H1 (cell line): ENCODE results near the gene LAMA3. TPM values are rescaled to one million over a fixed set of nuclear protein-coding genes. Genes with fewer than 3 reads are reported as not detected.

Source experiments
- CTCF ChIA-PET: fragments of 300-600 bp; sonication (Branson Sonifier 250); formaldehyde crosslinking; loops from one replicate; lab custom pipeline; 2021; ENCODE audit not compliant: partially characterized antibody; lab: Charles Lee
- POLR2A ChIA-PET: fragments of 300-600 bp; sonication (Branson Sonifier 250); formaldehyde crosslinking; loops from one replicate; lab custom pipeline; 2021; ENCODE audit warnings: inconsistent platforms; ENCODE audit not compliant: partially characterized antibody; lab: Charles Lee
- DNase-seq, 2 experiments: peaks; one replicate each; pipeline versions ENCODE4 v3.0.0 to v3.0.0-alpha.2; 2010 to 2022; ENCODE audit warnings: low spot score in 2 of 2, low read depth in 1 of 2, mixed read lengths in 1 of 2
- FAIRE-seq: peaks from 2 replicates; lab custom pipeline; 2011; peaks lifted over from hg19 to GRCh38; lab: Jason Lieb, UNC
- H2AFZ ChIP-seq: 2 replicates; pipeline ENCODE4 v1.8.1; 2012; ENCODE audit warnings: low read length, inconsistent platforms
- H2AK5ac ChIP-seq: 2 replicates; pipeline ENCODE4 v1.6.1; 2013; ENCODE audit warnings: low read depth, low read length
- H2BK120ac ChIP-seq: replicated peaks from 2 replicates; pipeline ENCODE3; 2013; ENCODE audit warnings: low read depth, low read length, inconsistent platforms
- H2BK12ac ChIP-seq: 2 replicates; pipeline ENCODE4 v1.6.1; 2013; ENCODE audit warnings: low read depth, low read length
- H2BK15ac ChIP-seq: 2 replicates; pipeline ENCODE4 v1.6.1; 2013; ENCODE audit warnings: low read length
- H2BK20ac ChIP-seq: 2 replicates; pipeline ENCODE4 v1.6.1; 2013; ENCODE audit warnings: low read length
- H2BK5ac ChIP-seq: 2 replicates; pipeline ENCODE4 v1.6.1; 2013; ENCODE audit warnings: low read depth, low read length
- H3K14ac ChIP-seq: 2 replicates; pipeline ENCODE4 v1.6.1; 2013; ENCODE audit warnings: inconsistent platforms; ENCODE audit not compliant: insufficient read length
- H3K18ac ChIP-seq: 2 replicates; pipeline ENCODE4 v1.6.1; 2013; ENCODE audit warnings: low read length; ENCODE audit errors: extremely low read depth
- H3K23ac ChIP-seq: 2 replicates; pipeline ENCODE4 v1.6.1; 2013; ENCODE audit warnings: inconsistent platforms; ENCODE audit not compliant: insufficient read length
- H3K23me2 ChIP-seq: 2 replicates; pipeline ENCODE4 v1.6.1; 2013; ENCODE audit warnings: low read depth, low read length
- H3K27ac ChIP-seq: 2 replicates; pipeline ENCODE4 v1.6.1; 2011; ENCODE audit warnings: low read depth, low read length, inconsistent platforms
- H3K27me3 ChIP-seq, 4 experiments: replicated peaks in 1 of 4; 1 replicate in 1 of 4; 2 replicates in 3 of 4; pipeline versions ENCODE4 v1.6.1 to v1.8.1; 2011 to 2013; ENCODE audit warnings: low read length in 3 of 4, mild to moderate bottlenecking in 3 of 4, inconsistent platforms in 2 of 4, mixed read lengths in 2 of 4, moderate library complexity in 1 of 4; ENCODE audit not compliant: control insufficient read depth in 3 of 4, insufficient read depth in 3 of 4; ENCODE audit errors: extremely low read depth in 1 of 4
- H3K36me3 ChIP-seq, 4 experiments: 2 replicates each; pipeline versions ENCODE4 v1.6.1 to v1.8.1; 2011 to 2013; ENCODE audit warnings: mild to moderate bottlenecking in 4 of 4, low read length in 3 of 4, moderate library complexity in 2 of 4, control low read depth in 1 of 4, inconsistent platforms in 1 of 4; ENCODE audit not compliant: insufficient read depth in 4 of 4, control insufficient read depth in 2 of 4
- H3K4ac ChIP-seq: replicated peaks from 2 replicates; pipeline ENCODE3; 2013; ENCODE audit warnings: low read length, low read depth, mixed read lengths, inconsistent platforms; ENCODE audit not compliant: insufficient read length
- H3K4me1 ChIP-seq, 4 experiments: replicated peaks in 1 of 4; 1 replicate in 1 of 4; 2 replicates in 3 of 4; pipeline versions ENCODE4 v1.6.1 to v1.8.1; 2011 to 2013; ENCODE audit warnings: low read length in 3 of 4, inconsistent platforms in 2 of 4, mixed read lengths in 1 of 4; ENCODE audit not compliant: insufficient read depth in 4 of 4, control insufficient read depth in 3 of 4
- H3K4me2 ChIP-seq, 2 experiments: 2 replicates each; pipeline versions ENCODE4 v1.6.1 to v1.8.1; 2011 to 2013; ENCODE audit warnings: low read depth in 2 of 2, low read length in 2 of 2, control low read depth in 1 of 2, inconsistent platforms in 1 of 2, mild to moderate bottlenecking in 1 of 2; ENCODE audit not compliant: insufficient read depth in 1 of 2
- H3K4me3 ChIP-seq, 4 experiments: fragments of 200-600, 300-600 bp in 1 of 4; sonication (generic), shearing (Covaris generic), sonication (Bioruptor Twin) in 1 of 4; 2 replicates each; pipeline versions ENCODE4 v1.5.1 to v1.8.1; 2011 to 2016; ENCODE audit warnings: low read length in 4 of 4, low read depth in 3 of 4, control low read depth in 2 of 4, inconsistent platforms in 2 of 4, mild to moderate bottlenecking in 2 of 4, mixed read lengths in 1 of 4, moderate library complexity in 1 of 4; ENCODE audit not compliant: insufficient read depth in 2 of 4; ENCODE audit errors: extremely low read depth in 1 of 4
- H3K56ac ChIP-seq: replicated peaks from 2 replicates; pipeline ENCODE3; 2013; ENCODE audit warnings: low read depth, mild to moderate bottlenecking, mixed read lengths, low read length, inconsistent platforms; ENCODE audit not compliant: insufficient read length
- H3K79me1 ChIP-seq: 2 replicates; pipeline ENCODE4 v1.6.1; 2013; ENCODE audit warnings: low read depth, low read length, control low read depth
- H3K79me2 ChIP-seq, 2 experiments: 2 replicates each; pipeline versions ENCODE4 v1.6.1 to v1.8.1; 2012 to 2013; ENCODE audit warnings: low read length in 2 of 2, mild to moderate bottlenecking in 2 of 2, inconsistent platforms in 1 of 2; ENCODE audit not compliant: insufficient read depth in 2 of 2, control insufficient read depth in 1 of 2
- H3K9ac ChIP-seq, 4 experiments: replicated peaks in 1 of 4; 1 replicate in 1 of 4; 2 replicates in 3 of 4; pipeline versions ENCODE4 v1.6.1 to v1.8.1; 2011 to 2013; ENCODE audit warnings: low read depth in 3 of 4, low read length in 3 of 4, control low read depth in 2 of 4, mild to moderate bottlenecking in 2 of 4, moderate library complexity in 2 of 4, inconsistent platforms in 1 of 4; ENCODE audit errors: extremely low read depth in 1 of 4
- H3K9me3 ChIP-seq, 2 experiments: 2 replicates each; pipeline versions ENCODE4 v1.6.1 to v1.8.1; 2012 to 2013; ENCODE audit warnings: mild to moderate bottlenecking in 2 of 2, moderate library complexity in 2 of 2, control low read depth in 1 of 2, inconsistent platforms in 1 of 2, low read depth in 1 of 2, low read length in 1 of 2, mixed read lengths in 1 of 2; ENCODE audit not compliant: insufficient read depth in 2 of 2
- H4K20me1 ChIP-seq, 2 experiments: replicated peaks in 1 of 2; 2 replicates each; pipeline versions ENCODE3 to v1.8.1; 2011 to 2013; ENCODE audit warnings: inconsistent platforms in 2 of 2, low read length in 2 of 2, mild to moderate bottlenecking in 1 of 2; ENCODE audit not compliant: insufficient read depth in 2 of 2, control insufficient read depth in 1 of 2
- H4K5ac ChIP-seq: 2 replicates; pipeline ENCODE4 v1.6.1; 2013; ENCODE audit warnings: low read length, low read depth, mixed read lengths, inconsistent platforms; ENCODE audit not compliant: insufficient read length
- H4K8ac ChIP-seq: 2 replicates; pipeline ENCODE4 v1.8.0; 2013; ENCODE audit warnings: mild to moderate bottlenecking, moderate library complexity, low read length, inconsistent platforms; ENCODE audit not compliant: insufficient read depth; ENCODE audit errors: extremely low read depth
- H4K91ac ChIP-seq: replicated peaks from 2 replicates; pipeline ENCODE3; 2013; ENCODE audit warnings: low read length, mixed read lengths, inconsistent platforms; ENCODE audit not compliant: insufficient read length
- KDM1A ChIP-seq: fragments of 200-600, 300-600 bp; sonication (generic); IDR thresholded peaks from 2 replicates; pipeline ENCODE4 v1.7.1; 2016; ENCODE audit warnings: mild to moderate bottlenecking, low read length, borderline replicate concordance
- RBBP5 ChIP-seq: IDR thresholded peaks from 2 replicates; pipeline ENCODE4 v1.7.1; 2012; ENCODE audit warnings: low read depth, mild to moderate bottlenecking, inconsistent platforms, low read length, moderate library complexity, borderline replicate concordance
- RFX5 ChIP-seq: IDR thresholded peaks from 2 replicates; pipeline ENCODE4 v1.6.1; 2011; ENCODE audit warnings: low read depth, low read length, improper control_type of control experiment, borderline replicate concordance
- RNF2 ChIP-seq: fragments of 200-900, 300-1000 bp; sonication (generic); IDR thresholded peaks from 2 replicates; pipeline ENCODE4 v1.7.1; 2016; ENCODE audit warnings: borderline replicate concordance, low read depth, mild to moderate bottlenecking, antibody characterized with exemption, low read length; ENCODE audit not compliant: poor library complexity, severe bottlenecking; ENCODE audit errors: missing control alignments
- SAP30 ChIP-seq: fragments of 300-600 bp; sonication (generic); IDR thresholded peaks from 2 replicates; pipeline ENCODE4 v1.7.1; 2012; ENCODE audit warnings: low read length, moderate library complexity, mild to moderate bottlenecking, inconsistent platforms; ENCODE audit not compliant: insufficient read depth, insufficient replicate concordance
- SP1 ChIP-seq: IDR thresholded peaks from 2 replicates; pipeline ENCODE4 v1.6.1; 2011; ENCODE audit warnings: low read depth, low read length
- SUZ12 ChIP-seq: fragments of 200-600 bp; sonication (generic); IDR thresholded peaks from 2 replicates; pipeline ENCODE4 v1.6.1; 2012; ENCODE audit warnings: mild to moderate bottlenecking, inconsistent platforms, low read length, moderate library complexity, mixed read lengths
- WGBS, 2 experiments: shearing (Covaris generic) in 1 of 2; methylation state at CpG; one replicate each; pipeline versions ENCODE4 v1.1.6 to v1.1.7; 2013 to 2015; ENCODE audit warnings: low lambda C conversion rate in 2 of 2, mixed read lengths in 2 of 2, inconsistent platforms in 1 of 2, low coverage in 1 of 2, missing lambda C conversion rate in 1 of 2; ENCODE audit not compliant: insufficient replicate concordance in 2 of 2, insufficient coverage in 1 of 2, insufficient read length in 1 of 2; ENCODE audit errors: extremely low coverage in 1 of 2, missing lambda C conversion rate in 1 of 2; 5-methylcytosine and 5-hydroxymethylcytosine counted together
- polyA plus RNA-seq, 7 experiments: library from polyadenylated mRNA; depleted of rRNA in 3 of 7; stranded (reverse) in 5 of 7; unstranded in 2 of 7; fragments of >200 nt in 5 of 7; fragments of 200-250 nt in 2 of 7; gene quantifications; 1 replicate in 5 of 7; 2 replicates in 1 of 7; 4 replicates in 1 of 7; pipeline versions ENCODE4 v1.2.1 to v1.2.3, GENCODE V29; 2011 to 2013; ENCODE audit warnings: missing spikeins in 2 of 7, mixed read lengths in 2 of 7
- total RNA-seq: library from RNA; stranded (reverse); fragmentation: NEBNext Ultra II Directional; extraction: Animal tissue kit (Norgen Biotek cat#: 25700); gene quantifications from 2 replicates; pipeline ENCODE4 v1.2.1, GENCODE V29; 2021

LAMA3 gene
- total and polyA plus RNA-seq, 2 of the 8 experiments (the other 6 are each of a cell fraction or from before 2014, with no cell fraction given): 0.76 to 5.0 TPM

- H3K36me3 ChIP-seq: no peaks in the 10 kb centered on the region
- H3K4me1 ChIP-seq: no peaks in the 10 kb centered on the region
- H3K79me1 ChIP-seq: no peaks in the 10 kb centered on the region
- ChIA-PET POLR2A (interaction anchor here (1.1 to 3.9 kb wide), 2 partner anchors 12 to 201 kb away, joined by 4 to 18 read pairs; no protein-coding TSS in a partner anchor), CTCF (interaction anchor here (0.6 to 1.8 kb wide), 3 partner anchors 20 to 65 kb away, joined by 3 to 8 read pairs (median 5); no protein-coding TSS in a partner anchor)
- no peak for DNase-seq
- no peak overlapping the region for H3K14ac ChIP-seq
- H3K9me3 ChIP-seq: no peaks in the 10 kb centered on the region
- H3K4me2 ChIP-seq: no peak overlapping the region
- H2BK15ac ChIP-seq: no peak overlapping the region
- no peak overlapping the region for H4K5ac ChIP-seq
- no peak overlapping the region for H3K56ac ChIP-seq
- H2BK5ac ChIP-seq: no peak overlapping the region
- no peak overlapping the region for H3K4ac ChIP-seq
- no peak overlapping the region for H3K4me3 ChIP-seq
- H3K18ac ChIP-seq: no peak overlapping the region
- H3K27me3 ChIP-seq: no peaks in the 10 kb centered on the region
- no peak overlapping the region for H4K91ac ChIP-seq
- H2AFZ ChIP-seq: no peak overlapping the region
- H3K23me2 ChIP-seq: no peaks in the 10 kb centered on the region
- H2BK12ac ChIP-seq: no peak overlapping the region
- H3K27ac ChIP-seq: no peak overlapping the region
- TF ChIP-seq SUZ12 (no peak), RBBP5 (no peak), SAP30 (no peak), RFX5 (no peak), RNF2 (no peak), SP1 (no peak), KDM1A (no peak)
- FAIRE-seq: no peak
- no peaks in the 10 kb centered on the region for H3K79me2 ChIP-seq
- no peak overlapping the region for H2AK5ac ChIP-seq
- no peak overlapping the region for H2BK20ac ChIP-seq
- H4K8ac ChIP-seq: no peak overlapping the region
- H3K23ac ChIP-seq: no peak overlapping the region
- 80% methylated on average over 11 of the region's 11 CpGs; no CpG with 5 or more reads in 1 of the 2 experiments for WGBS, 2 experiments
- H3K9ac ChIP-seq: no peak overlapping the region
- no peak overlapping the region for H2BK120ac ChIP-seq
- no peaks in the 10 kb centered on the region for H4K20me1 ChIP-seq
Observed at GRCh38 chr18:23938043-23938756, 248.9 kb downstream of the LAMA3 start.
